B cell (primary cell): ENCODE data around the gene DLG2. TPM values are rescaled to one million over a fixed set of nuclear protein-coding genes. Genes with fewer than 3 reads are reported as not detected.
"Not testable (repeated sequence)": the region's sequence is repeated elsewhere in the genome, so short reads cannot be mapped to it uniquely, and the experiment has no call there.

Source experiments
- ATAC-seq: fragments of 200-7000 bp; cut with Tn5 transposase; one replicate; pipeline ENCODE4 v1.10.0; 2021; ENCODE audit warnings: low read depth, mild to moderate bottlenecking, moderate number of reproducible peaks, moderate library complexity
- CTCF ChIA-PET: fragments of 350-600 bp; sonication (Branson Sonifier 250); formaldehyde crosslinking; loops from one replicate; lab custom pipeline; 2021; ENCODE audit warnings: antibody characterized with exemption, inconsistent platforms; lab: Charles Lee
- POLR2A ChIA-PET: fragments of 350-600 bp; sonication (Branson Sonifier 250); formaldehyde crosslinking; loops from one replicate; lab custom pipeline; 2021; ENCODE audit warnings: antibody characterized with exemption; lab: Charles Lee
- DNase-seq: peaks from one replicate; pipeline ENCODE4 v3.0.0; 2013
- H2AFZ ChIP-seq: 2 replicates; pipeline ENCODE4 v1.6.1; 2012; ENCODE audit warnings: mild to moderate bottlenecking, low read depth, low read length; ENCODE audit not compliant: insufficient read depth, poor library complexity, severe bottlenecking
- H3K27ac ChIP-seq, 2 donors: 1 replicate in 1 of 2; 2 replicates in 1 of 2; pipeline ENCODE4 v1.5.1; 2012 to 2013; ENCODE audit warnings: low read length in 2 of 2, mild to moderate bottlenecking in 2 of 2, moderate library complexity in 1 of 2
- H3K27me3 ChIP-seq, 4 experiments: fragments of 200-600 bp in 1 of 4; sonication (generic) in 1 of 4; replicated peaks in 1 of 4; 1 replicate in 2 of 4; 2 replicates in 2 of 4; pipeline versions ENCODE4 v1.6.1 to v1.7.0; 2013 to 2016; ENCODE audit warnings: low read length in 3 of 4, mild to moderate bottlenecking in 2 of 4, mixed read lengths in 1 of 4, moderate library complexity in 1 of 4; ENCODE audit not compliant: insufficient read depth in 4 of 4, control insufficient read depth in 3 of 4; ENCODE audit errors: control extremely low read depth in 1 of 4
- H3K36me3 ChIP-seq, 2 experiments: replicated peaks in 1 of 2; 1 replicate in 1 of 2; 2 replicates in 1 of 2; pipeline versions ENCODE4 v1.6.1 to v1.7.1; 2013; ENCODE audit warnings: low read length in 1 of 2; ENCODE audit not compliant: insufficient read depth in 2 of 2, control insufficient read depth in 1 of 2; ENCODE audit errors: control extremely low read depth in 1 of 2, extremely low read depth in 1 of 2
- H3K4me1 ChIP-seq, 2 donors: fragments of 200-600 bp in 1 of 2; sonication (generic) in 1 of 2; 1 replicate in 1 of 2; 2 replicates in 1 of 2; pipeline versions ENCODE4 v1.5.1 to v1.6.1; 2013 to 2017; ENCODE audit warnings: low read length in 2 of 2; ENCODE audit not compliant: control insufficient read depth in 2 of 2, insufficient read depth in 2 of 2
- H3K4me2 ChIP-seq: replicated peaks from 2 replicates; pipeline ENCODE3; 2012; ENCODE audit warnings: mild to moderate bottlenecking, low read depth, low read length; ENCODE audit not compliant: poor library complexity, severe bottlenecking
- H3K4me3 ChIP-seq, 5 experiments: fragments of 200-600 bp in 1 of 5; sonication (generic) in 1 of 5; 1 replicate in 3 of 5; 2 replicates in 2 of 5; pipeline versions ENCODE4 v1.5.1 to v1.7.0; 2011 to 2016; ENCODE audit warnings: low read length in 4 of 5, mild to moderate bottlenecking in 4 of 5, low read depth in 2 of 5, control low read depth in 1 of 5, moderate library complexity in 1 of 5; ENCODE audit not compliant: insufficient read depth in 1 of 5; ENCODE audit errors: control extremely low read depth in 1 of 5, extremely low read depth in 1 of 5
- H3K79me2 ChIP-seq: fragments of 200-600 bp; sonication (generic); one replicate; pipeline ENCODE4 v1.6.0; 2016; ENCODE audit warnings: low read length; ENCODE audit not compliant: control insufficient read depth, insufficient read depth
- H3K9ac ChIP-seq: fragments of 200-600 bp; sonication (generic); 2 replicates; pipeline ENCODE4 v1.6.1; 2017; ENCODE audit warnings: mild to moderate bottlenecking, low read length, moderate library complexity
- H3K9me3 ChIP-seq, 3 donors: one replicate each; pipeline versions ENCODE4 v1.6.1 to v1.7.1; 2013; ENCODE audit warnings: low read length in 2 of 3; ENCODE audit not compliant: control insufficient read depth in 2 of 3, insufficient read depth in 1 of 3; ENCODE audit errors: control extremely low read depth in 1 of 3
- H4K20me1 ChIP-seq: 2 replicates; pipeline ENCODE4 v1.6.0; 2012; ENCODE audit warnings: mild to moderate bottlenecking, low read length; ENCODE audit not compliant: insufficient read depth, control insufficient read depth, poor library complexity, severe bottlenecking
- H3K27ac Mint-ChIP-seq: one replicate; pipeline ENCODE4 v1.8.0; 2021; ENCODE audit warnings: mixed read lengths
- H3K27me3 Mint-ChIP-seq: one replicate; pipeline ENCODE4 v1.8.0; 2021; ENCODE audit warnings: mixed read lengths
- H3K4me1 Mint-ChIP-seq: one replicate; pipeline ENCODE4 v1.8.0; 2021; ENCODE audit warnings: mixed read lengths
- H3K4me3 Mint-ChIP-seq: one replicate; pipeline ENCODE4 v1.8.0; 2021; ENCODE audit warnings: mixed read lengths
- H3K9me3 Mint-ChIP-seq: one replicate; pipeline ENCODE4 v1.8.0; 2022; ENCODE audit warnings: mixed read lengths; ENCODE audit not compliant: insufficient read depth
- CTCF ChIP-seq: fragments of 200-600 bp; IDR thresholded peaks from one replicate; pipeline ENCODE4 v1.8.0; 2022; ENCODE audit warnings: antibody characterized with exemption, mild to moderate bottlenecking
- EZH2 ChIP-seq: IDR thresholded peaks from 2 replicates; pipeline ENCODE4 v1.6.1; 2012; ENCODE audit warnings: borderline replicate concordance, low read depth, mild to moderate bottlenecking, moderate library complexity, low read length; ENCODE audit not compliant: insufficient read depth, poor library complexity, severe bottlenecking
- WGBS: methylation state at CpG from one replicate; pipeline ENCODE4 v1.1.5; 2013; ENCODE audit warnings: missing lambda C conversion rate; ENCODE audit not compliant: insufficient coverage; 5-methylcytosine and 5-hydroxymethylcytosine counted together
- intact Hi-C: fragments of 100-400 bp; cut with micrococcal nuclease; formaldehyde crosslinking; loops from one replicate; pipeline ENCODE4 v1.10.0; 2022
- polyA plus RNA-seq: library from polyadenylated mRNA; depleted of rRNA; stranded (reverse); fragments of >200 nt; gene quantifications from 2 replicates; pipeline ENCODE4 v1.2.3, GENCODE V29; 2012
- total RNA-seq, 2 donors: library from RNA; stranded (reverse); fragments of 120-200 nt in 1 of 2; gene quantifications; 1 replicate in 1 of 2; 2 replicates in 1 of 2; pipeline versions ENCODE4 v1.2.3 to v1.2.4, GENCODE V29; 2013 to 2022

The DLG2 gene
- total and polyA plus RNA-seq, 2 donors (not counting 1 experiment from before 2014, with no cell fraction given), result 0.54 to 5.4 TPM

- Histone ChIP-seq H2AFZ (no peak overlapping the region), H3K27me3 (no peaks in the 10 kb centered on the region), H3K9me3 (peaks cover 0 to 2% (median 0%) of the 10 kb centered on the region in 3 donors), H3K4me3 (no peak overlapping the region), H3K79me2 (no peaks in the 10 kb centered on the region), H3K9ac (no peak overlapping the region), H3K4me2 (no peak overlapping the region), H3K27ac (no peak overlapping the region), H3K4me1 (no peaks in the 10 kb centered on the region), H4K20me1 (no peaks in the 10 kb centered on the region), H3K36me3 (no peaks in the 10 kb centered on the region)
- Mint-ChIP-seq H3K4me1 (peaks cover 7% of the 10 kb centered on the region), H3K4me3 (no peak overlapping the region), H3K27me3 (no peaks in the 10 kb centered on the region), H3K27ac (no peak overlapping the region), H3K9me3 (peaks cover 3% of the 10 kb centered on the region)
- ATAC-seq (no peak), DNase-seq (no peak)
- POLR2A ChIA-PET, result no interaction called here
- WGBS, result 94% methylated on average over 2 of the region's 6 CpGs
- CTCF ChIA-PET, result no interaction called here
- TF ChIP-seq CTCF (no peak), EZH2 (no peak)
- intact Hi-C loops, result no loop called here
Measured at GRCh38 chr11:85346484-85346883, 280.7 kb downstream of the DLG2 start.

- H3K4me2 ChIP-seq, H2AFZ ChIP-seq, H3K36me3 ChIP-seq, H3K4me3 Mint-ChIP-seq, H3K27ac Mint-ChIP-seq, POLR2A ChIA-PET, H3K4me3 ChIP-seq, H3K9ac ChIP-seq, H3K9me3 Mint-ChIP-seq, CTCF ChIA-PET, H3K27me3 ChIP-seq, H3K79me2 ChIP-seq, H3K4me1 Mint-ChIP-seq, intact Hi-C loops, H3K27ac ChIP-seq, H3K27me3 Mint-ChIP-seq, H3K4me1 ChIP-seq, ATAC-seq, DNase-seq, H4K20me1 ChIP-seq: not testable (repeated sequence)
- WGBS, result 87% methylated on average over 3 of the region's 3 CpGs
- peaks cover 0 to 11% (median 0%) of the 10 kb centered on the region in 3 donors for H3K9me3 ChIP-seq
Measured at GRCh38 chr11:85340846-85341245, 286.3 kb downstream of the DLG2 start.
